ENCODE results near the gene CRPPA. TPM values are rescaled to one million over a fixed set of nuclear protein-coding genes. Genes with fewer than 3 reads are reported as not detected.

CRPPA gene
- total RNA-seq, 1 donor from 2014 or later: 3.8 TPM

DNA sequence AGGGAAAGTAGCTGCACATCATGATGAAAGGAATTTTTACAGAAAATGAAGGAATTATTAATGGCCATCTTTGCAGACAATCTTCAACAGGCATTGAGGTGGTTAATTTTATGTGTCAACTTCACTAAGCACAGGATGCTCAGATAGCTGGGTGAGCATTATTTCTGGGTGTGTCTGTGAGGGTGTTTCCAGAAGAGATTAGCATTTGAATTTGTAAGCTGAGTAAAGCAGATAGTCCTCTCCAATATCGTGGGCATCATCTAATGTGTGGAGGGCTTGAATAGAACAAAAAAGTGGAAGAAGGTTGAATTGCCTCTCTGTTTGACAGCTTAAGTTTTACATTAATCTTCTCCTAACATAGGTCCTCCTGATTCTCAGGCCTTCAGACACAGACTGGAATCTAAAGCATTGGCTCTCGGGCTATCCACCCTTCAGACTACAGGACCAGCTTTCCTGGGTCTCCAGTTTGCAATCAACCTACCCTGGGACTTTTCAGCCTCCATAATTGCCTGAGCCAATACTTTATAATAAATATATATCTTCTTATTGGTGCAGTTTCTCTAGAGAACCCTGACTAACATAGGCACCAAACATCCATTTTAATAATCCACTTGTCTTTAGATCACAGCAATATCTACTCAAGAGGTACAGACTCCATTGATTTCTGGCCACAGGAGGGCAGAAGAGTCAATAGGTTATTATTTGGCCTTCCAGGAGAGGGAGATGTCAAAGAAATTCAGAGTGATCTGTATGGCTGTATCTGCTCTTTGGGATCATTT lies 10.5 kb upstream of the CRPPA start:
- no peak overlapping the region for H3K4me3 Mint-ChIP-seq (ENCODE audit: low read depth)
- H3K36me3 Mint-ChIP-seq (ENCODE audit: insufficient read depth): no peaks in the 10 kb centered on the region
- TF ChIP-seq, protein P1, sequence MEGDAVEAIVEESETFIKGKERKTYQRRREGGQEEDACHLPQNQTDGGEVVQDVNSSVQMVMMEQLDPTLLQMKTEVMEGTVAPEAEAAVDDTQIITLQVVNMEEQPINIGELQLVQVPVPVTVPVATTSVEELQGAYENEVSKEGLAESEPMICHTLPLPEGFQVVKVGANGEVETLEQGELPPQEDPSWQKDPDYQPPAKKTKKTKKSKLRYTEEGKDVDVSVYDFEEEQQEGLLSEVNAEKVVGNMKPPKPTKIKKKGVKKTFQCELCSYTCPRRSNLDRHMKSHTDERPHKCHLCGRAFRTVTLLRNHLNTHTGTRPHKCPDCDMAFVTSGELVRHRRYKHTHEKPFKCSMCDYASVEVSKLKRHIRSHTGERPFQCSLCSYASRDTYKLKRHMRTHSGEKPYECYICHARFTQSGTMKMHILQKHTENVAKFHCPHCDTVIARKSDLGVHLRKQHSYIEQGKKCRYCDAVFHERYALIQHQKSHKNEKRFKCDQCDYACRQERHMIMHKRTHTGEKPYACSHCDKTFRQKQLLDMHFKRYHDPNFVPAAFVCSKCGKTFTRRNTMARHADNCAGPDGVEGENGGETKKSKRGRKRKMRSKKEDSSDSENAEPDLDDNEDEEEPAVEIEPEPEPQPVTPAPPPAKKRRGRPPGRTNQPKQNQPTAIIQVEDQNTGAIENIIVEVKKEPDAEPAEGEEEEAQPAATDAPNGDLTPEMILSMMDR (IDR thresholded peaks at IDR 0.05; ENCODE audit: unreplicated experiment): peak; percentile 49
- no peaks in the 10 kb centered on the region for H3K27me3 Mint-ChIP-seq
- DNase-seq (ENCODE audit: low spot score, unreplicated experiment): no peak
- no peak overlapping the region for H3K27ac Mint-ChIP-seq
- peaks cover 5% of the 10 kb centered on the region for H3K4me1 Mint-ChIP-seq (ENCODE audit: low read depth)
- H3K9me3 Mint-ChIP-seq (ENCODE audit: low read depth): no peaks in the 10 kb centered on the region

DNA sequence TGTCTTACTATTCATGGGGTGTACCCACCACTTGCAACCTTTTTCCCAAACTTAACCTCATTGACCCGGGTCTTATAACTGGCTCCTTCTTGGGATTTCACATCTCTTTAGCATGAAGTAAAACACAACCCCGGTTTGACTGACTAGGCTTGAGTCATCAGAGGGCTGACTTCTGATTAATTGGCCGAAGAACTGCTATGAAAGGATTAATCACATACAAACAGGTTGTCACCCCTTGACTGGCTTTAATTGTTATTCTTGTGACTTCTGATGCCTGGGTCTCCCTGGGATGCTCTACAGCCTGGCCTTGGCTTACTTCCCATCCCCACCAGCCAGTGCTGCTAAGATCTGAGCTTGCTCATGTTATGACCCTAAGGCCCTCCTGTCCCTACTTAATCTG lies 8.8 kb upstream of the CRPPA start:
- no peak overlapping the region for H3K4me3 Mint-ChIP-seq (ENCODE audit: low read depth)
- H3K9me3 Mint-ChIP-seq (ENCODE audit: low read depth): no peaks in the 10 kb centered on the region
- no peak for DNase-seq (ENCODE audit: low spot score, unreplicated experiment)
- no peaks in the 10 kb centered on the region for H3K36me3 Mint-ChIP-seq (ENCODE audit: insufficient read depth)
- no peak overlapping the region for H3K27ac Mint-ChIP-seq
- H3K4me1 Mint-ChIP-seq (ENCODE audit: low read depth): peaks cover 5% of the 10 kb centered on the region
- TF ChIP-seq, protein P1 (IDR thresholded peaks at IDR 0.05; ENCODE audit: unreplicated experiment): no peak
- H3K27me3 Mint-ChIP-seq: no peaks in the 10 kb centered on the region

DNA sequence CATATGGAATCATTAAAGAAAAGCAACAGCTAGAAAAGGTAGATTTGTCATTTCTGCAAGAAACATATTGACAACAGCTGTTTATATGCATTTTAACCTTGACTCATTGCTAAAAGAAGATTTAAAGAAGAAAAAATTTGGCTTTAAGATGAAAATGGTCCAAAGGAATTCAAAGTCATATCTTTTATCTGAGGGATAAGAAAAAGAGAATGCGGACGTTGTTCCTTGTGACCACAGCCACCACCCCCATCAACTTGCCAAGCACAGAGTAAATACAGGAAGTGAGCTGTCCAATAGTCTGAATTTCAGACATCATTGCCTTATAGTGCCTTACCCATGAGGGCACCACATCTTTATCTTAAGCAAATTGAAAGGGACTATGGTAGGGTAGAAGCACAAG lies 7.3 kb upstream of the CRPPA start:
- H3K27ac Mint-ChIP-seq: no peak overlapping the region
- TF ChIP-seq, protein P1 (IDR thresholded peaks at IDR 0.05; ENCODE audit: unreplicated experiment): no peak
- no peaks in the 10 kb centered on the region for H3K9me3 Mint-ChIP-seq (ENCODE audit: low read depth)
- no peaks in the 10 kb centered on the region for H3K36me3 Mint-ChIP-seq (ENCODE audit: insufficient read depth)
- no peak overlapping the region for H3K4me3 Mint-ChIP-seq (ENCODE audit: low read depth)
- H3K27me3 Mint-ChIP-seq: no peaks in the 10 kb centered on the region
- peaks cover 5% of the 10 kb centered on the region for H3K4me1 Mint-ChIP-seq (ENCODE audit: low read depth)
- DNase-seq (ENCODE audit: low spot score, unreplicated experiment): no peak

DNA sequence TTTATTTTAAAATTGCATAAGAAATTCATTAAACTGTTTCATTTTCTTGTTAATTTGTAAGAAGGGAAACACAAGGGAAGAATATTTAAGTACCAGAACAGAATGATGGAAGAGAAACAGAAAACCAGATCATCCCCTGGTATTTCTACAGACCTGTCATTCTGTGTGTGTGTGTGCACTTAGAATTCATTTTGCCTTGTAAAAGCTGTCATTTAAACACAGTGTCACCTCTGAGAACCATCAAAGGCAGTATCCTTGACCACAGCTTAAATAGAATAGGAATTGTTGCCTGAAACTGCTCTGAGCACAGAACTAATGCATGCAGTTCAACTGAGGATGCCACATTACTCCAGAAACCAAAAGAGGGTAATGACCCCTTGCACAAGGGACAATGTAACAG lies 6.8 kb upstream of the CRPPA start:
- no peak overlapping the region for H3K27ac Mint-ChIP-seq
- no peaks in the 10 kb centered on the region for H3K9me3 Mint-ChIP-seq (ENCODE audit: low read depth)

DNA sequence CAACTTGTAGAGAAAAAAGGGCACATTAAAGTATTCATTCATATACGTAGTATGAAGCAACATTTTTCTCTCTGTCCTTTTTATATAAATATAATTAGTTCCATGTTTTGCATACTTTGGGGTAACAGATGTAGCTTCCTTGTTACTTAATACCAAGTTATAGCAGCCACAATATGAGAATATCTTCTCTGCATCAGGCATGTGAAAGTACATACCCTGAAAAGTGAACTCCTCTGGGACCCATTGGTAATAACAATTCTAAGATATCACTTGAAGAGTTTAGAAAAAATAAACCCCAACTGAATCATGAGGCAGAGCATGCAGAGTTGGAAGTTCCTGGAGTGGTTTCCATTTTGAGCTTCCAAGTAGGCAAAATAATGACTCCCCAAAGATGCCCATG lies 2.4 kb upstream of the CRPPA start:
- Mint-ChIP-seq H3K9me3 (ENCODE audit: low read depth) (no peaks in the 10 kb centered on the region), H3K4me1 (ENCODE audit: low read depth) (peaks cover 22% of the 10 kb centered on the region), H3K36me3 (ENCODE audit: insufficient read depth) (no peaks in the 10 kb centered on the region), H3K27ac (no peak overlapping the region), H3K27me3 (no peaks in the 10 kb centered on the region), H3K4me3 (ENCODE audit: low read depth) (no peak overlapping the region)
- TF ChIP-seq, protein P1 (IDR thresholded peaks at IDR 0.05; ENCODE audit: unreplicated experiment): no peak
- DNase-seq (ENCODE audit: low spot score, unreplicated experiment): no peak

More for the DNA sequence above, 6.8 kb upstream of the CRPPA start:
- no peaks in the 10 kb centered on the region for H3K27me3 Mint-ChIP-seq
- no peak for DNase-seq (ENCODE audit: low spot score, unreplicated experiment)
- TF ChIP-seq, protein P1 (IDR thresholded peaks at IDR 0.05; ENCODE audit: unreplicated experiment): no peak
- H3K4me1 Mint-ChIP-seq (ENCODE audit: low read depth): peaks cover 5% of the 10 kb centered on the region
- no peaks in the 10 kb centered on the region for H3K36me3 Mint-ChIP-seq (ENCODE audit: insufficient read depth)
- H3K4me3 Mint-ChIP-seq (ENCODE audit: low read depth): no peak overlapping the region

All from progenitor cell of endocrine pancreas (in vitro differentiated cells).